IPS-11a (cell line): ENCODE measurements around the gene ADAM11.
A peak's percentile ranks its signal among the peaks of the same experiment; 100 is the strongest.

ENCODE experiments used
- H3K4me3 ChIP-seq: one replicate; pipeline ENCODE4 v1.5.1; 2013; ENCODE audit warnings: low read depth, low read length, control low read depth

The ADAM11 gene

DNA sequence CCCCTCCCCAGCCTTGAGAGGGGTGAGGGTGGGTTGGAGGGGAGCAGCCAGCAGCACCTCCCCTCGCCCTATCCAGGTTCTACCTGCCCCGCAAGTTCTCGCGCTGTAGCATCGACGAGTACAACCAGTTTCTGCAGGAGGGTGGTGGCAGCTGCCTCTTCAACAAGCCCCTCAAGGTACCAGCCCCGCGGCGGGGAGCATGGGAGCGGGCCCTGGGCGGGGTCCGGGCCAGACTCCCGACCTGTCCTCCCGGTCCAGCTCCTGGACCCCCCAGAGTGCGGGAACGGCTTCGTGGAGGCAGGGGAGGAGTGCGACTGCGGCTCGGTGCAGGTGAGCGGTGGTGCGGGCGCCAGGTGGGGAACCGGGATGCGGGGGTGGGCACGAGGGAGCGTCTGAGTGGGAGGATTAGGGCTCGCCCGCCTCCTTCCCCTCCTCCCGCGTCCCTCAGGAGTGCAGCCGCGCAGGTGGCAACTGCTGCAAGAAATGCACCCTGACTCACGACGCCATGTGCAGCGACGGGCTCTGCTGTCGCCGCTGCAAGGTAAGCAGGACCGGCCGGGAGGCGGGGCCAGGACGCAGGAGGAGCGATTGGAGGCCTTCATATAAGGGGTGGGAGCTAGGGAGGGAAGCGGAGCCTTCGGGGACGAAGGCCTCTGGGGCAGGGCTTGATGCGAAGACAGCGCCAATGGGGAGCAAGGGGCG, 16.5 kb downstream of the ADAM11 start:
- peak overlapping the region; percentile 59 for H3K4me3 ChIP-seq

DNA sequence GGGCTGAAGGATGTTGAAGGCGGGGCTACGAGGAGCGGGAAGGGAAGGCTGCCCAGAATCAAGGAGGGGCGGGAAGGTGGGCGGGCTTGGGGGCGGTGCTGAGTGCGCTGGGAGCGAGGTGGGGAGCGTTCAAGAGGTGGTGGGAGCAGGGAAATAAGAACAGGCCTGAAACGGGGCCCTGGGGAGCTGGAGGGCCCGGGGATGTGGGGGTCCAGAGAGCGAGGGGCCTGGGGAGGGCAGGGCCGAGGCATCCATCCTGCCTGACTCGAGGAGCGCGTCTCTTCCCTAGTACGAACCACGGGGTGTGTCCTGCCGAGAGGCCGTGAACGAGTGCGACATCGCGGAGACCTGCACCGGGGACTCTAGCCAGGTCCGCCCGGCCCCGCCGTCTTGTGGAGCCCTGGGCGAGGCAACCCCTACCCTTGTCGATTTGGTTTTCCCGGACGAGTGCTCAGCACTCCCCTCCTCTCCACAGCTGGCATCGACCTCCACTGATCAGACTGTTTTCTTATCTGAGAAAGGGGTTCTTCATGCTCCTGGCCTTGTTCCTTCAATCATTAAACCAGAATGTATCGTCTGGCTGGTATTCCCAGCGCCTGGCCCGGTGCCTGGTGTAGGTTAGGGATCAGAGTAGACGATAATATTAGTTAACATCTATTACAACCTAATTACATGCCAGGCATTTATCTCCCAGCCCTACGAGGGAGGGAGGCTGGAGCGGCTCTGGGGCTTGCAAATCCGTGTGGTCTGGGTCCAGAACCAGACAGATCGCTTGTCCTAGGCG, 17.2 kb downstream of the ADAM11 start:
- H3K4me3 ChIP-seq: peak overlapping the region; percentile 47

- H3K4me3 ChIP-seq: no peak overlapping the region
Observed at GRCh38 chr17:44776628-44777393, 18.0 kb downstream of the ADAM11 start.

- H3K4me3 ChIP-seq: no peak overlapping the region
Observed at GRCh38 chr17:44777394-44778348, 18.9 kb downstream of the ADAM11 start.

GRCh38 chr17:44778656-44779210, 19.9 kb downstream of the ADAM11 start:
- no peak overlapping the region for H3K4me3 ChIP-seq

DNA sequence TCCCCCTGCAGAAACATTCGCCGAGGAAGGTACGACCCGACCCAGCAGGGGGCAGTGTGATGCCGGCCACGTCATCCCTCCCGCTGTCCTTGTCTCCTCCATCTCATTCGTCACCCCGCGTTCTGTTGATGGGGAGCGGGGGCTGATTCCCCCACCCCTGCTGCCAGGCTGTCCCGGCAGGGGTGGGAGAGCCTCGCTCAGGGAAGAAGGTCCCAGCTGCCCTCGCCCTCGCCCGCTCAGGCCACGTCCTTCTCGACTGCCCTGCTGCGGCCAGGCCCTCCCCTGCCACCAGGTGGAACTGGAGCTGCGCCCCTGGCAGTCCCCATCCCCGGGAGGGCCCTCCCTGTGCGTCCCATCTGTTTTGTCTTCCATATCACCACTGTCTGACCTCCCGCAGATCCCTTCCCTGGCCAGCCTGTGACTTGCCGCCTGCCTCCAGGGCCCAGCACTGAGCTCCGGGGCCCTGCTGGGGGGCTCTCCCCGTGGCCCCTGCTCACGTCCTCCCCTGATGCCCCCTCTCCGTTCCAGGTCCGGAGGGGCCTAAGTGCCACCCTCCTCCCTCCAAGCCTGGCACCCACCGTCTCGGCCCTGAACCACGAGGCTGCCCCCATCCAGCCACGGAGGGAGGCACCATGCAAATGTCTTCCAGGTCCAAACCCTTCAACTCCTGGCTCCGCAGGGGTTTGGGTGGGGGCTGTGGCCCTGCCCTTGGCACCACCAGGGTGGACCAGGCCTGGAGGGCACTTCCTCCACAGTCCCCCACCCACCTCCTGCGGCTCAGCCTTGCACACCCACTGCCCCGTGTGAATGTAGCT, 20.6 kb downstream of the ADAM11 start:
- peak overlapping the region; percentile 24 for H3K4me3 ChIP-seq

DNA sequence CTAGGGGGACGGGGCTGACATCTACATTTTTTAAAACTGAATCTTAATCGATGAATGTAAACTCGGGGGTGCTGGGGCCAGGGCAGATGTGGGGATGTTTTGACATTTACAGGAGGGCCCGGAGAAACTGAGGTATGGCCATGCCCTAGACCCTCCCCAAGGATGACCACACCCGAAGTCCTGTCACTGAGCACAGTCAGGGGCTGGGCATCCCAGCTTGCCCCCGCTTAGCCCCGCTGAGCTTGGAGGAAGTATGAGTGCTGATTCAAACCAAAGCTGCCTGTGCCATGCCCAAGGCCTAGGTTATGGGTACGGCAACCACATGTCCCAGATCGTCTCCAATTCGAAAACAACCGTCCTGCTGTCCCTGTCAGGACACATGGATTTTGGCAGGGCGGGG, 21.4 kb downstream of the ADAM11 start:
- H3K4me3 ChIP-seq: no peak overlapping the region

DNA sequence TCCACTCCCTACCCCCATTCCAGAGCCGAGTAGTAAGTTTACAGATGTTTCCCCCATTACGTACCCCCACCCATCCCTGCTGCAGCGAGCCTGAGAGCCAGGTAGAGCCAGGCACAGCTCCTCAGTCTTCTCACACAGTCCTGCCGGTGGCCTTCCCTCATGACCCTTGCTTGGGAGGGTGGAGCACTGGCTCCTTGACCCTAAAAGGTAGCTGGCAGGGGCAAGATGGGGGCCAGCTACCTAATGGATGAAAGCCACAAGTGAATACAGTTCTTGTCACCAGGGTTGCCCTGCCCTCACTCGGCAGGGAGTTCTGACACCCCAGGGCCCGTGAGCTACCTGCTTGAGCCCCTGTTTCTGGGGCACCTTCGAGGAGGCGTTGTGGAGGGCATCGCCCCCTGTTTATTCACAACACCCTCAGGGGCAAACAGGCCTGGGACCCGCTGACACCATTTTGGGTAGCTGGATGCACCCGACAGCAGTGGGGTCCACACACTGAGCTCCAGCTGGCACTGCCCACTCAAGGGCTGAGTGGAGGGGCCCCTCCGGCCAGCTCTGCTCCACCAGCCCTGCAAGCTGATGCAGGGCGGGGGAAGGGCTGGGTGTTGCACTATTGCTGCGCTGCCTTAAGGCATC, 22.2 kb downstream of the ADAM11 start:
- no peak overlapping the region for H3K4me3 ChIP-seq

GRCh38 chr17:44781551-44782325, 22.9 kb downstream of the ADAM11 start:
- no peak overlapping the region for H3K4me3 ChIP-seq

- H3K4me3 ChIP-seq: no peak overlapping the region
Observed at GRCh38 chr17:44782326-44782850, 23.6 kb downstream of the ADAM11 start.

DNA sequence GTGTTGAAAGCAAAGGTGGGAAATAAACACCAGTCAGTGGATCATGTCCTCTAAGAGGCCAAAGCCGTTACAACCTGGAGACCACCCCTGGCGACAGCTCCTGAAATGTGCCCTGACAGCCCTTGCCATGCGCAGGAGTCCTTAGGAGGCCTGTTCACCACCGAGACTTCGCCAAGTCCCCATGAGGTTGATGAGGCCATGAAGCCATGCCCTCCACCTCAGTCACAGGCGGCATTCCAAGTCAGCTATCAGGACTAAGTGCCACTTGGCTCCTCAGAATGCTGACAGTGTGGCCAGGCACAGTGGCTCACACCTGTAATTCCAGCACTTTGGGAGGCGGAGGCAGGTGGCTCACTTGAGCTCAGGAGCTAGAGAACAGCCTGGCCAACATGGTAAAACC, 27.1 kb downstream of the ADAM11 start:
- no peak overlapping the region for H3K4me3 ChIP-seq

GRCh38 chr17:44786551-44787081, 27.8 kb downstream of the ADAM11 start:
- no peak overlapping the region for H3K4me3 ChIP-seq

GRCh38 chr17:44787271-44787940, 28.6 kb downstream of the ADAM11 start:
- H3K4me3 ChIP-seq: no peak overlapping the region

GRCh38 chr17:44788139-44788538, 29.4 kb downstream of the ADAM11 start:
- no peak overlapping the region for H3K4me3 ChIP-seq

- no peak overlapping the region for H3K4me3 ChIP-seq
Observed at GRCh38 chr17:44792276-44792675, 33.5 kb downstream of the ADAM11 start.

GRCh38 chr17:44793885-44794842, 35.4 kb downstream of the ADAM11 start:
- no peak overlapping the region for H3K4me3 ChIP-seq
